ENCODE results near the gene SLC43A2. TPM values are rescaled to one million over a fixed set of nuclear protein-coding genes. Genes with fewer than 3 reads are reported as not detected.
"Not testable (repeated sequence)": the region's sequence is repeated elsewhere in the genome, so short reads cannot be mapped to it uniquely, and the experiment has no call there.

The SLC43A2 gene
- total RNA-seq, 2 donors from 2014 or later = 0.52 to 1.6 TPM

DNA sequence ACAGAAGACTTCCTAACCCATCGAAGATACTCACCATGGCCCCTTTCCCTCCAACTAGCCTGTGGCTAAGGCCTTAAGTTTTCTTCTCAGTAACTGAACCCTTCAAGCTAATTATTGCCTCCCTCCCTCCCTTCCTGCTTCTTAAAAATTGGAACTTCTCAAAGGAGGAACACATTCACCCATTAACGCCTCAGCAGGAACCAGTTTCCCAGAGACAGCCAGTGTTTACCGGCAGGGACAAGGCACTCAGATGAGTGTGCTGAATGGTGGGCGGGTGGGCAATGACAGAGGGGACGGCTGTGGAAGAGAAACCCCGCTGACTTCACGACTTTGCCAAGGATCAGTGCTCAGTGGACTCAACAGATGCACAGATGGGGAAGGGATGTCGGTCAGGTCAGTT, 86.3 kb downstream of the SLC43A2 start:
- ATAC-seq (replicated peaks) = no peak
- Mint-ChIP-seq H3K27ac (no peak overlapping the region), H3K36me3 (ENCODE audit: low read depth) (peaks cover 97% of the 10 kb centered on the region), H3K9me3 (no peaks in the 10 kb centered on the region), H3K4me1 (no peaks in the 10 kb centered on the region), H3K27me3 (no peaks in the 10 kb centered on the region), H3K4me3 (no peak overlapping the region)

DNA sequence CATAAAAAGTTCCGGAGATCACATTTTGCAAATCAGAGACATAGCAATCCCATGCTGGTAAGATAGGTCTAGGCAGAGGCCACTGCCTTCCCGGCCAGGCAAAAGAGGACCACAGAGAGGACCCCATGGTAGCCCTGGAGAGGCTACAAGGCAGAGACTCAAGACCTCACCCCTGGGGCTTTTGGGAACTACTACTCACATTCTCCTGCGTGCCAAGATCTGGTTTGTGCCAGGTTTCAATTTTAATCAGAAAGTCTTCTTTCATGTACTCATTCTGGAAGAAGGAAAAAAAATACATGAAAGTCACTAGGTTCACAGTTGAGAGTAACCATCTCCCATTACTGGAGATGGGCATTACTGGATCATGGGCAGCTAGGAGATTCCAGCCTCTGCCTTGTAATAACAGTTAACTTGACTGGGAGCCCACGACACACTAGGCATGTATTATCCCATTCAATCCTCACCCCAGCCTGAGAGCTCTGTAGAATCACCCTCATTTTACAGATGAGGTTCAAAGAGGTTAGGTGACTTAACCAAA, 87.2 kb downstream of the SLC43A2 start:
- peak; percentile 89 for ATAC-seq (replicated peaks)

DNA sequence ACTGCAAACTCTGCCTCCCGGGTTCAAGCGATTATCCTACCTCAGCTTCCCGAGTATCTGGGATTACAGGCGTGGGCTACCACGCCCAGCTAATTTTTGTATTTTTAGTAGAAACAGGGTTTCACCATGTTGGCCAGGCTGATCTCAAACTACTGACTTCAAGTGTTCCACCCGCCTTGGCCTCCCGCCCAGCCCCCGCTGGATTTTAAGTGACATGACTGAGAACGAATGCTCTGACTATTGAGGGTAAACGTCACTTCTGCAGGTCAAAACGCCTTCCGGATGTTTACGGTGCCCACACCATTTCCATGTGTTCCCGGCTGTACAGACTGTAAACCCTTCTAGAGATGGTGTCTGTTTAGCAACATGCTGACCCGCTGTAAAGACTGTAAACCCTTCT, 88.8 kb downstream of the SLC43A2 start:
- ATAC-seq (replicated peaks) = no peak
- Mint-ChIP-seq H3K36me3 (ENCODE audit: low read depth) (peaks cover 96% of the 10 kb centered on the region), H3K4me3 (no peak overlapping the region), H3K27ac (no peak overlapping the region), H3K4me1 (no peaks in the 10 kb centered on the region), H3K27me3 (no peaks in the 10 kb centered on the region), H3K9me3 (no peaks in the 10 kb centered on the region)

More for the DNA sequence above, 87.2 kb downstream of the SLC43A2 start:
- H3K4me3 Mint-ChIP-seq = no peak overlapping the region
- H3K27me3 Mint-ChIP-seq = no peaks in the 10 kb centered on the region
- H3K4me1 Mint-ChIP-seq = no peaks in the 10 kb centered on the region
- peaks cover 97% of the 10 kb centered on the region for H3K36me3 Mint-ChIP-seq (ENCODE audit: low read depth)
- no peaks in the 10 kb centered on the region for H3K9me3 Mint-ChIP-seq
- peak overlapping the region; percentile 80 for H3K27ac Mint-ChIP-seq

DNA sequence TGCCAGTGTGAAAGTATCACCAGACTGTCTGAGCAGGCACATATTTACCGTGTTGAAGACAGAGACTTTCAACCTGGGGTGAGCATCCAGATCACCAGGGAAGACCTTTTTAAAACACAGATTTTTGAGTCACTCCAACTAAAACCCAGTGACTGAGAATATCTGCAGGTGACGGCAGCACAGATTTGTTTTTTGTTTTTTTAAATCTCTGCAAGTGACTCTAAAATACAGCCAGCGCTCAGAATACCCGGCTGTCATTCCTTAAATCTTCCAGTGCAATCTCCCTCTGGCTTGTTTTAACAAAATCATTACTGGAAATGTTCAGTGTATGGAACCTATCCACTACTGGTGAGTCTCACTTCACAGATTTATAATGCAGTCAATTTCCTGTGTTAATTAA, 92.9 kb downstream of the SLC43A2 start:
- no peak for ATAC-seq (replicated peaks)
- Mint-ChIP-seq H3K4me3 (no peak overlapping the region), H3K27me3 (no peaks in the 10 kb centered on the region), H3K4me1 (no peaks in the 10 kb centered on the region), H3K9me3 (no peaks in the 10 kb centered on the region), H3K27ac (peak overlapping the region; percentile 47), H3K36me3 (ENCODE audit: low read depth) (peaks cover 98% of the 10 kb centered on the region)

DNA sequence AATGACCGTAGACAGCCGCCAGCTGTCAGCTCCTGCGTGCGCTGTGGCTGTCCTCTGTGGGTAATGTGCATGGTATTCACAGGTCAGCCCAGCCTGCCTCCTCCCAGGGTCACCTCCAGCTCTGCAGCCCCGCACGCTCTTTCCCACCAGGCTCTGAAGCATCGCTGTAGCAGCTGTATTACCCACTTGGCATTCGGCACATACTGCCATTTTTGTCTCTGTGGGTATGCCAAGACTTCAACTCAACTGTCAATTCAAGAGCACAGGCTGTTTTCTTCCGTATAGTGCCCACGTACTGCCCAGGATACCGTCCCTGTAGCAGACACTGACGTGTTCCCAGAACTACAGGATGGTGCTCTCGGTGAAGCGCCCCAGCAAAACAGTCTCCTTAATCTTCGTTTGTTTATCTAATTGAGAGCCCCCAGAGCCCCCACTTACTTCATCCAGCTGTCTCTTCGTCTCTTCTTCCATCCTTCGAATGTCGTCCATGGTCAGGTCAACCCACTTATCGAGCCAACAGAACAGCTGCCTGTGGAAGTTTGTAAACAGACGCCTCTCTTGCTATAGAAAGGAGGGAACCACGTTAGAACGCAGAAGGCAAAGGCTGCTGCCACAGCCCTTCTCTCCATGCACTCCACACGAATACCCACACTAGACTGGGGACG, 94.8 kb downstream of the SLC43A2 start:
- no peak for ATAC-seq (replicated peaks)
- Mint-ChIP-seq H3K27me3 (no peaks in the 10 kb centered on the region), H3K4me1 (no peaks in the 10 kb centered on the region), H3K36me3 (ENCODE audit: low read depth) (peaks cover 87% of the 10 kb centered on the region), H3K4me3 (no peak overlapping the region), H3K9me3 (no peaks in the 10 kb centered on the region), H3K27ac (peak overlapping the region; percentile 23)

DNA sequence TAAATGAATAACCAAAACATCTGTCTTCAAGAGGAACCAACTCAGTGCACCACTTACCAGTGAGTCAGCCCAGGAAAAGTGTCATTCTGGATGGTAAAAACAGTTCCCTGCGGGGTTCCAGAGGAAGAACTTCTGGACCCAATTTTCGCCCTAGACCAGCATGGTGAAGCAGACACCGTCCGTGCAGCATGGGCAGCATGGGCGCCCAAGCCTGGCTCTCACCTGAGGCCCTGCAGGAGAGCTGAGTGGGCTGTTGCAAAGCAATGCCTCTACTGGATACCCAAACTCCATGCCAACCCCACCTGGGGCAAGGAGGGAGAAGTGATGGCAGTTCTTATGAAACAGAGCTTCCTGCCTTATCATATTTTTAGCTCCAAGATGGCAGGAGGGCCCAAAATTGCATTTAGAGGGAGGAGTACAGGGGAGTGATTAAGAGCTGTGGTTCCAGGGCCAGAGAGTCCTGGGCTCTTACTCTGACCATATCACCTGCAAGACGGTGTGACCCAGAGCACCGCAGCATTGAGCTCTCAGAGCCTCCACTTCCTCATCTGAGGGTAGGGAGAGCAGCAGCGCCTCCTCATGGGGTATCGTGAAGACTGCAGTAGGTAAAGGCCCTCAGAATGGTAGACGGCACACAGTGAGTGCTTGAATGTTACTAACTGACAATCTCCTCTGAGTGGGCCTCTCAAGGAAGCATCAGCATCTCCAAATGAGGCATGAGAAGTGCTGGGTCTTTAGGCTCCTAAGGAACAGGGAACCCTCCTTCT, 95.6 kb downstream of the SLC43A2 start:
- Mint-ChIP-seq H3K27ac (no peak overlapping the region), H3K9me3 (no peaks in the 10 kb centered on the region), H3K4me1 (no peaks in the 10 kb centered on the region), H3K27me3 (no peaks in the 10 kb centered on the region), H3K36me3 (ENCODE audit: low read depth) (peaks cover 85% of the 10 kb centered on the region), H3K4me3 (no peak overlapping the region)
- peak; percentile 63 for ATAC-seq (replicated peaks)

DNA sequence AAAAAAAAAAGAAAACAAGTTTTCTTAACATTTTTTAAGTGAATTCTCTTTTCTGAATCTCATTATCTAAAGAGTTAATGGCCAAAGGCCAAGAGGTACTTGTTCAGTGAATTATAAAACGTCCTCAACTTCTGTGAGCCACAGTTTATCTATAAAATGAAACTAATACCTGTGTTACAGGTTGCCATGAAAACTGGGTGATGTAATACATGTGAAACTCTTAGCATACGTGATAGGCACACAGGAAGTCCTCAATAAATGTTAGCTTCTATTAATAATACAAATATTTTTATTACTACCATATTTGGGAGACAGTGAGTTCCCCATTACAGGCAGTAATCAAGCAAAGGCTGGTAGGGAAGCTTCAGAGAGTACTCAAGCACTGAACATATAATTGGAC, 98.8 kb downstream of the SLC43A2 start:
- ATAC-seq (replicated peaks) = no peak
- no peaks in the 10 kb centered on the region for H3K9me3 Mint-ChIP-seq
- no peak overlapping the region for H3K4me3 Mint-ChIP-seq
- no peaks in the 10 kb centered on the region for H3K27me3 Mint-ChIP-seq
- H3K27ac Mint-ChIP-seq = peak overlapping the region; percentile 32
- peaks cover 77% of the 10 kb centered on the region for H3K36me3 Mint-ChIP-seq (ENCODE audit: low read depth)
- H3K4me1 Mint-ChIP-seq = no peaks in the 10 kb centered on the region

DNA sequence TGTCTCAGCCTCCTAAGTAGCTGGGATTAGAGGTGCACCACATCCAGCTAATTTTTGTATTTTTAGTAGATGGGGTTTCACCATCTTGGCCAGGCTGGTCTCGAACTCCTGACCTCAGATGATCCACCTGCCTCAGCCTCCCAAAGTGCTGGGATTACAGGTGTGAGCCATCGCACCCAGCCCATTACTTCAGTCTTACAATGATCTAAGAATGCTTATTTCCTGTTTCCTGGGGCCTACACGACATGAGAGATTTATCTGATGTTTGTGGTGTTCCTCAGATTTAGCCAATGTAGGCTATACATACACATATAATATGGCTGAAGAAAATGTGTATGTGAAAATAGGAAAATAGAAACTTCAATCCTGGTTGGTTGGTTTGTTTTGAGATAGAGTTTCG, 101.8 kb downstream of the SLC43A2 start:
- Mint-ChIP-seq H3K27ac (peak overlapping the region; percentile 41), H3K36me3 (ENCODE audit: low read depth) (peaks cover 55% of the 10 kb centered on the region)
- H3K27me3 Mint-ChIP-seq; H3K4me1 Mint-ChIP-seq; H3K4me3 Mint-ChIP-seq; ATAC-seq (replicated peaks); H3K9me3 Mint-ChIP-seq: not testable (repeated sequence)

DNA sequence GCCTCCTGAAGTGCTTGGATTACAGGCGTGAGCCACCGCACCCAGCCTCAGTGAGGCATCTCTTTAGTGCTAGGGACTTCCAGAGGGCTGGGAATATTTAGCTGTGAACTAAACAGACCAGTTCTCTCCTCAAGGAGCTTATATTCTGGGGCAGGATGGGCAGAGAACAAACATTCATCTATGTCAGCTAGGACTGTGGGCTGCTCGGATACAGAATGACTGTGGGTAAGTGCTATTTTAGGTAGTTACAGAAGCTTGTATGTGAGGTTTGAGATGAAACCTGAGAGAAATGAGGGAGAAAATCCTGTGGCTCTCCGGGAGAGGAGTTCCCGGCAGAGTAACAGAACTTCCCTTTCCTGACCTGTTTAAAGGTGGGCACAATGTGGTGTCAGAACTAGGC, 106.0 kb downstream of the SLC43A2 start:
- no peaks in the 10 kb centered on the region for H3K27me3 Mint-ChIP-seq
- no peaks in the 10 kb centered on the region for H3K9me3 Mint-ChIP-seq
- H3K27ac Mint-ChIP-seq = no peak overlapping the region
- no peaks in the 10 kb centered on the region for H3K4me1 Mint-ChIP-seq
- H3K36me3 Mint-ChIP-seq (ENCODE audit: low read depth) = peaks cover 62% of the 10 kb centered on the region
- no peak overlapping the region for H3K4me3 Mint-ChIP-seq
- ATAC-seq (replicated peaks) = no peak

DNA sequence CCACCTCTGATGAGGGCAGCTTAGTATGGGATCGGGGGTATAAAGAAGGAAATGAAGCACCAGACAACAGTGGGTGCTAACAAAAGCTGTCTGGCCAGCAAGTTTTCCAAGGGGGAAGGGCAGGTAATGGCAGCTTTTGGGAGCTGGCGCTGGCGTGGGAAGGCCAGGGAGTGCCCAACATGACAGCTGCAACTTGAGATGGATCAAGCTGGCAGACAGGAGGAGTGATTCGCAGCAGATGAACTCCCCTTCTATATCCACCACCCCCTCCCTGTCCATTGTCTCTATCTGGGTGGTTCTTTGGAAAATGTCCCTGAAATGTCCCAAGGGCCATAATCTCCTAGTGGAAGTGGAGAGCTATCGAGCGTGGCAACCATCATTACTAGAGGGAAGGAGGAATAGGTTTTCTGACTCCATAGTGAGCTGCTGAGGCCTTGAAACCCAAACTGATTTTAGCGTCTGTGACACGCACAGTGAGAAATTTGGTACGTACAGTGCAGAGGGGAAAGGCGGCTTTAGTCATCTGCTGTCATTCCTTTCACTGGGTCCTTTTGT, 107.5 kb downstream of the SLC43A2 start:
- ATAC-seq (replicated peaks) = no peak

DNA sequence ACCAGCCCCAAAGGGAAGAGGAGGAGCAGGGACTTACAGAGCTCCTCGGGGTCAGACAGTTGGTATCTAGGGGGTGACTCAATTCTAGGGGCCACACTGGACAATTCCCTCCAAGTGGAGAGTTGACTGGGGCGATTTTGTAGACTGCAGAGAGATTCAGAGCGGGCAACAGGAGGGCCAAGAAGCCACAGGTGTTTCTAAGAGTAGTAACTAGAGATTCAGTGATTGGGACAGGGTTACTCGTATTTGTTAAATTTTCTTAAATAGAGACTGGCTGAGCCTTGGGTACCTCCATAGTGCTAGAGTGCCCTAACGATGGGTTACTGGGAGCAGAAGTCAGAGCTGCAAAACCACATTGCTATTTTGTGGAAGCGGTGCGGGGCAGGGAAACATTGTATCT, 109.0 kb downstream of the SLC43A2 start:
- no peak overlapping the region for H3K27ac Mint-ChIP-seq
- no peak overlapping the region for H3K4me3 Mint-ChIP-seq
- no peaks in the 10 kb centered on the region for H3K27me3 Mint-ChIP-seq
- H3K4me1 Mint-ChIP-seq = peaks cover 7% of the 10 kb centered on the region
- no peaks in the 10 kb centered on the region for H3K9me3 Mint-ChIP-seq
- H3K36me3 Mint-ChIP-seq (ENCODE audit: low read depth) = peaks cover 39% of the 10 kb centered on the region
- no peak for ATAC-seq (replicated peaks)

More for the DNA sequence above, 107.5 kb downstream of the SLC43A2 start:
- Mint-ChIP-seq H3K4me1 (no peaks in the 10 kb centered on the region), H3K27ac (no peak overlapping the region), H3K4me3 (no peak overlapping the region), H3K36me3 (ENCODE audit: low read depth) (peaks cover 51% of the 10 kb centered on the region), H3K9me3 (no peaks in the 10 kb centered on the region), H3K27me3 (no peaks in the 10 kb centered on the region)

Other genes with a start within 250 kb of the SLC43A2 start
- gene YWHAE, start 228.6 kb downstream of the SLC43A2 start, total RNA-seq = 100 to 1,000 TPM; 247 to 515 TPM
- gene CRK, start 172.6 kb downstream of the SLC43A2 start, total RNA-seq = 10 to 100 TPM; 15.5 to 21.6 TPM
- 10 to 100 TPM; 46.6 to 51.0 TPM for gene MYO1C, start 136.1 kb downstream of the SLC43A2 start, total RNA-seq
- 10 to 100 TPM; 29.9 to 30.4 TPM for gene INPP5K, start 112.2 kb downstream of the SLC43A2 start, total RNA-seq
- gene PITPNA, start 66.0 kb downstream of the SLC43A2 start, total RNA-seq = 10 to 100 TPM; 28.8 to 45.0 TPM
- gene SCARF1, start 16.9 kb upstream of the SLC43A2 start, total RNA-seq = 1 to 10 TPM; 2.5 to 5.7 TPM
- gene RILP, start 21.0 kb upstream of the SLC43A2 start, total RNA-seq = 1 to 10 TPM; 2.4 to 6.1 TPM
- 100 to 1,000 TPM; 353 to 426 TPM for gene PRPF8, start 56.0 kb upstream of the SLC43A2 start, total RNA-seq
- 1 to 10 TPM in 1 of 2 donors, under 1 TPM in 1; 0.26 to 1.1 TPM for gene TLCD2, start 81.5 kb upstream of the SLC43A2 start, total RNA-seq
- gene WDR81, start 95.9 kb upstream of the SLC43A2 start, total RNA-seq = 10 to 100 TPM; 13.2 to 20.2 TPM
- under 1 TPM; 0.45 to 0.85 TPM for gene SERPINF2, start 114.0 kb upstream of the SLC43A2 start, total RNA-seq
- not detected for gene SERPINF1, start 133.2 kb upstream of the SLC43A2 start, total RNA-seq
- gene SMYD4, start 201.1 kb upstream of the SLC43A2 start, total RNA-seq = 10 to 100 TPM; 19.7 to 20.2 TPM
- gene RPA1, start 201.2 kb upstream of the SLC43A2 start, total RNA-seq = 100 to 1,000 TPM; 121 to 139 TPM

All from activated T-helper 17 cell treated with anti-CD3 and anti-CD28 coated beads, Interleukin-2, amount 50 U/mL, for 72 hours (primary cell).